GM18507 (cell line): ENCODE data around the gene MYZAP.
A peak's percentile ranks its signal among the peaks of the same experiment; 100 is the strongest.

Source experiments
- DNase-seq: peaks from one replicate; pipeline ENCODE4 v3.0.0; 2011; ENCODE audit warnings: low read depth; ENCODE audit not compliant: insufficient read length; ENCODE audit errors: extremely low spot score
- FAIRE-seq: peaks from 2 replicates; lab custom pipeline; 2011; peaks lifted over from hg19 to GRCh38; lab: Jason Lieb, UNC

Gene MYZAP, protein sequence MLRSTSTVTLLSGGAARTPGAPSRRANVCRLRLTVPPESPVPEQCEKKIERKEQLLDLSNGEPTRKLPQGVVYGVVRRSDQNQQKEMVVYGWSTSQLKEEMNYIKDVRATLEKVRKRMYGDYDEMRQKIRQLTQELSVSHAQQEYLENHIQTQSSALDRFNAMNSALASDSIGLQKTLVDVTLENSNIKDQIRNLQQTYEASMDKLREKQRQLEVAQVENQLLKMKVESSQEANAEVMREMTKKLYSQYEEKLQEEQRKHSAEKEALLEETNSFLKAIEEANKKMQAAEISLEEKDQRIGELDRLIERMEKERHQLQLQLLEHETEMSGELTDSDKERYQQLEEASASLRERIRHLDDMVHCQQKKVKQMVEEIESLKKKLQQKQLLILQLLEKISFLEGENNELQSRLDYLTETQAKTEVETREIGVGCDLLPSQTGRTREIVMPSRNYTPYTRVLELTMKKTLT

DNA sequence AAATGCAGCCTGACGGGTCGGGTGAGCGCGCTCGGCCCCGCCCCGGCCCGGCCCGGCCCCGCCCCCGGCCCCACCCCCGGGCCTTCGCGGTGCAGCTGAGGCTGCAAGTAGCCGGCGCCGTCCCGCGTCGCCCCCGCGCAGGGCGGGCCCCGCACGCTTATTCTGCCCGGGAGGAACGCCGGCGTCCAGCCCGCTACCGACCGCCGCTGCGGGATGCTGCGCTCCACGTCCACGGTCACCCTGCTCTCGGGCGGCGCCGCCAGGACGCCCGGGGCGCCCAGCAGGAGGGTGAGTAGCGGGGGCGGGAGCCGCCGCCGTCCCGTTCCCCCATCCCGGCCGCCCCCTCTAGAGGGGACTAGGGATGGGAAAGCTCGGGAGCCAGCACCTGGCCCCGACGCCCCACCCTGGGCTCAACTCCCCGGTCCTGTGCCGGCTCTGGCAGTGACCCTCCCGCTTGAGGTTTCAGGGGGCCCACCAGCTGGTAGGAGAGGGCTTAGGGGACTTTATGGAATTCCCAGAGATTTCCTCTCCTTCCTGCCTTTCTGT lies at the start of gene MYZAP:
Gene MYZAP, plus strand, starts transcription at position 83 of the 546 bp plus-strand sequence. Its CDS starts 131 bp downstream, at position 214.
- FAIRE-seq (no peak), DNase-seq (no peak)

DNA sequence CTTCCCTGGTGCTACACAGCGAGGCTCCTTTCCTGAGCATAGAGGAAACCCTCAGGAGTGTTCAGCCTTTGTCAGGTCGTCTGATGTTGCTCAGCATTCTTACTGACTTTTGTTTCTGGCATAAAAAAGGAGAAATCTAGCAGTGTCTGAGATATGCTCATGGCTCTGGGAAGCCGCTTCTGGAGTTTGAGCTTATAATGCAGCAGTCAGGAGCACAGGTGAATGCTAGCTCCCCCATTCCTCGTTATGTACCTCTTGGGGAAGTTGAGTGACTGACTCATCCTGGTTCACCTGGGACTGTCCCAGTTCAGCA lies 49.2 kb upstream of the MYZAP start:
- DNase-seq = no peak
- no peak for FAIRE-seq

DNA sequence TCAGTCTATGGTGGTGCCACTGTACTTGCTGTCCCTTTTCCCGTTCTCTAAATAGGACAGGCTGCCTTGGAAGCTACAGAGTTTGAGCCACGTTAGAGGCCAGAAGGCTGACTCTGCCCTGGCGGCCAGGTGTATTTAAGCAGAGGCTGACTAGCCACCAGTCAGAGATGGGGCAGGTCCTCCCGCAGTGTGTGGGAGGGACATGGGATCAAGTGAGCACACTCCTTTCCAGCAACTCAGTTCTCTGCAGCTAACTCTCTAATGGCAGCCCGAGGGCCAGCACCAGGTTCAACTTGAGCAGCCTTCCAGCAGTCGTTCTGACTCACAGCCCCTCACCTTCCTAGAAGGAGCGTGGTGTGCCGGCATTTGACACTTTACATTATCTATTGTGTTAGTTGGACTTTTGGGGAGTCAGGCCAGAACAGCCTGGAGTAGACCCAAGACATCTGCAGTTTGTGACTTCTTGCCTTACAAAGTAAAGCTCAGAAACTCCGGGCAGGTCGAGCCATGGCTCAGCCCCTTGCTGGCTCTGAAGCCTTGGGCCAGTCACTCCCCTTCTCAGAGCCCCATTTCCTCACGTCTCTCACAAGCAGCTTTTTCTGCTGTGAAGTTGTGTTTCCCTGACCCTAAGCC lies 46.7 kb upstream of the MYZAP start:
- DNase-seq = no peak
- FAIRE-seq = no peak

DNA sequence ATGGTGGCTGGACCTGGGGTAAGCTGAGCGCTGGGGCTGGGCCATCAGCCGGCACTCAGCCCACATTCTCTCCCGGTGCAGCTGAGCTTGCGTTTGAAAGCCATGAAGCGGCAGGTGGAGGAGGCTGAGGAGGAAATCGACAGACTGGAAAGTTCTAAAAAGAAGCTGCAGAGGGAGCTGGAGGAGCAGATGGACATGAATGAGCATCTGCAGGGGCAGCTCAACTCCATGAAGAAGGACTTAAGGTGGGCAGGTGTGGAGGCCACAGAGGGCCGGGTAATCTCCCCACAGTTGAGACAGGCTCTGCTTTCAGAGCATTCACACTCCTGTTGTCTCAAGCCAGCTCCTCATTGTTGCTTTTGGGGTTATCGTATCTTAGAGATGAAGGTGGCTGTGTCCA lies 45.7 kb upstream of the MYZAP start:
- FAIRE-seq (no peak), DNase-seq (no peak)

DNA sequence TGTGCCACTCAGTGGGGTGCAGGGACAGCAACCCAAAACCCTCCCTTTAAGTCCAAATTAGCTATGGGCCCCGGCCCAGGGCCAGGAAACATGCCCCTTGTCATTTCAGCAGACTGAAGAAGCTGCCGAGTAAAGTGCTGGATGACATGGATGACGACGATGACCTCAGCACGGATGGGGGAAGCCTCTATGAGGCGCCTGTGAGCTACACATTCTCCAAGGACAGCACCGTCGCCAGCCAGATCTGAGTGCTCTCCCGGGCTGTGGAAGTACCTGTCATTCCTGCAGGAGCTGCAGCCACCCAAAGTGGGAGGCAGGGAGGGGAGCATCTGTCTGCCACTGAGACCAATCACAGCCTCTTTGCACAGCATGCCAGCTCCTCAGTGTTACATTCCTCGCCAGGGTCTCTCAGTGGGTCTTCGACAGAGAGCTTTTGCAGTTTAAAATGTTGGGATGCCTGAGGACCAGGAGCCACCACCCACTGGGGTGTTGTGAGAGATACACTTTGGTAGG lies 44.4 kb upstream of the MYZAP start:
- DNase-seq = no peak
- FAIRE-seq = no peak

DNA sequence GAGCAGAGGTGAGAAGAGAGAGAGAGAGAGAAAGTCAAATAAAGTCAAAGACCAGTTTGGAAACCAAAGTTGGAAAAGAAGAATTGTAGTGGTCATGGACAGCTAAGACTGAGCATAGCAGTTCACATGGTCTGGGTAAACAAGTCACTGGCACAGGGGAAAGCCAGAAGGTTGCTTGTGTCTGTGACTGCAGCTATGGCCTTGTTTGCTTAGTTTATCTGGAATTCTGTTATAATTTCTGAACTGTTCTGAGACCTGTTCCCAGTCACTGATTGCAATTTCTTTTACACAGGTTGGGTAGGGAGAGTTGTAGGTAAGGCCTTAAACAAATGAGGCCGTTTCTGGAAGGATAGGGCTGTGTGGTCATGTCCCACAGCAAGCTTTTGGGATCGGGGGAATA lies 43.4 kb upstream of the MYZAP start:
- DNase-seq = no peak
- no peak for FAIRE-seq

DNA sequence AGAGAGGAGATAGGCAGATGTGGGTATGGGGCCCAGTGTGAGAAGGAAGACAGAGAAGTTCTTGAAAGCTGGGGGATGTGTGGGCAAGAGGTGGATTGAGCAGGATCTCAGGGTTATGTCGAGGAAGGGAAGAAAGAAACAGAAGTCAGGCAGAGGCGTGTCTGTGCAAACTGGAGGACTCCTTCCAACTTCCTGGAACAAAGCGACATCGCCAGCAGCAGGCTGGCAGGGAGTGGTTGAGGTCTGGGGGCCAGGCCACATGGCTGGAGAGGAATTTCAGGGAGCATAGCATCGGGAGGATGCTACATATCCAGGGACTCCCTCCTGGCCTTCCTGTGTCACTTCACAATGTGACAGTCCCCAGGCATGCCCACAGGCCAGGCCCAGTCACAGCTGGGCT lies 42.9 kb upstream of the MYZAP start:
- DNase-seq (no peak), FAIRE-seq (no peak)

DNA sequence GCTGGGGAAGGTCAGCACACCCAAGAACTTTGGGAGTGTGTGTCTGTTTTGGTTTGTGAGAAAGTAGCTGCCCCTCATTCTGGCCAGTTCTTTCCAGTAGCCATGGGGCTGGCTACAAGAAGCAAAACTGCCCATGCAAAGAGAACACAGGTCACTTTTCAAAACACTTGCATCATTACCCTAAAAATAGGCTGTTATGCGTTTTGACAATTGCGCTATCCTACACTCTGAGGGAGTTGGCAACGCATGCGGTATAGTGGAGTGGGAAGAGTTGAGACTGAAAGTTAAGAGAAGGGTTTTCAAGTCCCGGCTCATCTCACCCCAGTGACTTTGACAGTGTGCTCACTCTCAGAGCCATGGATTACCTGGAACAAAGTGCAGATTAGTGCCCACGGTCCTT lies 41.8 kb upstream of the MYZAP start:
- FAIRE-seq (no peak), DNase-seq (no peak)

DNA sequence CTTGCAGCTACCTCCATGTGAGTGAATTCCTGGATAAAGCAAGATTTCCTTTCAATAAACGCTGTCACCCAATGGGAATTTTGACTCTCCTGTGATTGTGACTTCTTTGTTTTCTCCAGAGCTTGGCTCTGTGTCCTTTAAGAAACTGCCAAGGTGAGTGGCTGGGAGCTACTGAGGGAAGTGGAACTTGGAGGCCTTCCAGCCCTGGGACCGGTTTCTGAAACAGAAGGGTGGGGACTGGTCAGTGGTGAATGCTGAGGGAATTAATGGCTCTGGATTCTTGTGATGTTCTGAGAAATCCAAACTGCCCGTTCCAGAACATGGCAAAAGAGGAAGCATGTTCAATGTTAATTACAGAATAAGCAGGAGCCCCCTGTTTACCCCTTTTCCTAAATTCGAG lies 41.1 kb upstream of the MYZAP start:
- no peak for FAIRE-seq
- no peak for DNase-seq

DNA sequence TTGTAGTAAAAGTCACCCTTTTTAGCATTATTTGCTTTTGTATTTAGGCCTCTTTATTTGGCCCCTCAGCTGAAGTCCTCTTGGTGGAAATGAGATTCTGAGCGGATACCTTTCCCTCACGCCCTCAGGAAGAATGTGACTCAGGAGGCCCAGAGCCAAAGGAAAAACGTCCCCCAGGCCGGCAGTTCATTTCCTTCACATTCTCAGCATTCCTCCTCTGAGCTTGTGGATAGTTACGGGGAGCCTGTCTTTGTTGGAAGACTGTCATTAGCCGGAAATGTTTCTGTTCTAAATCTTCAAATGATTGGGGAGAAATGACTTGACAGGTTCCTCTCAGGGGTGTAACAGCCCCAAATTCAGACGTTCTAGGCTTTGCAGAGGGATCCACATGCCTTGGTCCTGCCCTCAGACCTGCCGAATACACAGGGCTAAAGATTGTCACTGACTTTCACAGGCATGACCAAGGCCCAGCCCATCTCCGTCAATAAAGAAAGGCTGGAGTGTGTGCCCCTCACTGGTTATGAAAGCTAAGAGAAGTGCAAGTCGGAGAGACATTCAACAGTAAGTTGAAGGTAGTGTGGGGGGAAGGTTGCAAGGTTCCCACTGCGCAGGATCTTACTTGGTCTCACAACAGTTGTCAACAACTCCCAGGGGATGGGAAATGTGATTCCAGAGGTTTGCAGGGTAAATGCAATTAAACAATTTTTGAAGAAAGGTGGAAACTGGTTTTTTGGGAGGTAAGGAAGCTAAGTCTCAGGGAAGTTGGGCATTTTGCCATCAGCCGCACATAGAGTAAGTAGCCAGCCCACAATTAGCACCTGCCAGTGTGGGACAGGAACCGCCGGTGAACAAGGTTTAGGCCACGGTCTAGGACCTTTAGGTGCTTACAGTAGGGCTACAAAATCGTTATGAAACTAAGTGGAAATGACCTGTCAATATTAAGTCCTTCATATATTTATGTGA lies 39.7 kb upstream of the MYZAP start:
- FAIRE-seq (no peak), DNase-seq (no peak)

DNA sequence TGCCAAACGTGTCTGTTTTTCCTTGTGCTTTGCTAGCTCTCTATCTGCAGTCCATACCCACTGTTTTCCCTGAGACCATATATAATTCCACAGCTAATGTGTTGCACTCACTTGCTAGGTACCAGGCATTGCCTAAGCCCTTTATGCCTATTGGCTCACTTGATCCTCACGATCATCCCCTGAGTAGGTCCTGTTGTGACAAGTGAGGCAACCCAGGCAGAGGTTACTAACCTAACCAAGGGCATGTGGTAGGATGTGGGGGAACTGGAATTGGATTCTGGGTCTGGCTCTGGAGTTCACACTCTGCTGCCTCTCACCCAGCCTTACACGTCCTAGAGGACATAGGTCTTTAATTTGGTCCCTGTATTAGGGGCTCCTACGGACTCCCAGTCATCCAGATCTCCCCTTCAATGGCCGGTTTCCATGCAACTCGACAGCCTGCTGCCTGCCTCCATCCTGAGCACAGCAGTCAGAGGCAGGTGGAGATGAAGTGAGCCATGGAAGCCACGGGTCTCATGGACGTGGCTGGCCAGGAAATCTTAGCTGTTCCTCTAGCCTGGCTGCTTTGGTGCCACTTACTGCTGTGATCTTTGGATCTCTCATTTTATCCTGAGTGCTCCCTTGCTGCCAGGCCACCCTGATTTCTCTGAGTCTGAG lies 38.9 kb upstream of the MYZAP start:
- FAIRE-seq = no peak
- no peak for DNase-seq

DNA sequence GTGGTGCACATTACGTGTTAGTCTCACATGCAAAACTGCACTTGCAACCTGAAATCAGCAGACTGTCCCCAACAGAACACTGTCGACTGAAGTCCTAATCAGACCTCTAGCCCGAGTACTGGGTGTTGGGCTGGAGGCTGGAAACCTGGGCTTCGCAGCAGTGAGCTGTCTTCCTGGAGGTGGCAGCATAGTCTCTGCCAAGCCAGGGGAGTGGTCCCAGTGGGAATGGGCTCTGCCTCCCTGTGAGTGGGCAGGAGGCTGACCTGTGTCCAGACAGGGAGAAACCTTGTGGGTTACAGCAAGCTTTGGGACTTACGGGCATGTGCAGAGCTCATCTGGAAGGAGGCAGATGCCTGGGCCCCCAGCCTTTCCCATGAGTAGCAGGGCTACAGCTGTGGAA lies 38.2 kb upstream of the MYZAP start:
- DNase-seq (no peak), FAIRE-seq (no peak)

DNA sequence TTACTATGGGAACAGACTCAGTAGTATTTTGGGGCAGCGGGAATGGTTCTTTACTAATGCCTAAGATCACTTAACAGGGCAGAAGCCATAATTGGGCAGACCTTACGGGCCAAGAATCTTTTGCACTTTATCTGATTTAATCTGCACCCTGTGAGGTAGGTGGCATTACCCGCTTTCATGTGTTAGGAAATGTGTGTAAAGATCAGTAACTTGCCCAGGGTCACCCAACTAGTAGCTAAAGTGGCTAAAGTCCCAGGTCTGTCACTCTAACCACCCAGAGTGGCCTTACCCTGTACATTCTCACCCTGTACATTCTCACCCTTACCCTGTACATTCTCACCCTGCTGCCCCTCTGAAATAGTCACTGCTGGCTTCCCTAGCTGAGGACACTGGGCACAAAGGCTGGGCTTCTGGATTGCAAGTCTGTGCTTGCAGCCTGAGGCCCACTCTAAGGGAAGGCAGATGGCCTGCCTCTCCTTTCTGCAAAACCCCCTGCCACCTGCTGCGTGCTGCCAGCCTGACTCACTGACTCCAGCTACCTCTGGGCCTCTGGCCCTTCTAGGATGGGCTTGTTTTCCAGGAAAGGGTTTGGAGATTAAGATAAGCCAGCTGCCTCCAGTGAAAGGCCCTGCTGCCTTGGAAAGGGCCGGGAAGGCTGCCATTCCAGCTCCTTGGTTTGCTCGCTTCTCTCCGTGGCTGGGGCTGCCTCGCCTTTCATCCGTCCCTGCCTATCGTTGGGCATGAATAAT lies 37.5 kb upstream of the MYZAP start:
- DNase-seq (no peak), FAIRE-seq (no peak)

DNA sequence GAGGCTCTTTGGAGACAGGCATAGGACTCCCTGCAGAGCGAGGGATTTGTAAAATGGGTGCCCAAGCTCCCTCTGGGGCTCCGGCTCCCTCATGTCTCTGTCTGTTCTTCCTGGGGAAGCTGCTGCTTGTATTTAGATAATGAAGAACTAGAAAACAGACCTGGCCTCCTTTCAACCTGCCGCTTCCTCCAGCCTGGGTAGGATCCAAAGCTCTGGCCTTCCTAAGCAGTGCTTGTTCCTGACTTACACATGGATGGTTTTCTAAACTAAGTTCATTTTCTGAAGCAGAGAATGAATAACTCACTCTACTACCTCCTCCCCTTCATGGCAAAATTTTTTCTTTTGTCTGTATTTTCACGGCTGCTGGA lies 36.9 kb upstream of the MYZAP start:
- DNase-seq (no peak), FAIRE-seq (no peak)

DNA sequence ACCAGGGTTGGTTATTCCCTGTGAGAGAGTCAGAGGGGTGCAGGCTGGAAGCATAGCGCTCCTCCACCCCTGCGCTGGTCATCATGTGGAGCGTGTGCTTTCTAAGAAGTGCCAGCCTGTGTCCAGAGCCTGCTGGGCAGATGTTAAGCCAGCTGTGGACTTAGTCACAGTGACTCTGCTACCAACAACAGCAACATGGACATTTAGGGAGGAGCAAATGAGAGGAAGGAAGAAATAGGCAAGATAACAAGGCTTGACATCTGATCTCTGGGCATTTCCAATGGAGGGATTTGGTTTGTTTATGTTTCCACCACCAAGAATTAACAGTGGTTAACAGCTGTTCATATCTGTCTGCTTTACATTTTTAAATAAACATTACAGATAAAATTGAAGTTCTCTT lies 36.4 kb upstream of the MYZAP start:
- DNase-seq (no peak), FAIRE-seq (no peak)

DNA sequence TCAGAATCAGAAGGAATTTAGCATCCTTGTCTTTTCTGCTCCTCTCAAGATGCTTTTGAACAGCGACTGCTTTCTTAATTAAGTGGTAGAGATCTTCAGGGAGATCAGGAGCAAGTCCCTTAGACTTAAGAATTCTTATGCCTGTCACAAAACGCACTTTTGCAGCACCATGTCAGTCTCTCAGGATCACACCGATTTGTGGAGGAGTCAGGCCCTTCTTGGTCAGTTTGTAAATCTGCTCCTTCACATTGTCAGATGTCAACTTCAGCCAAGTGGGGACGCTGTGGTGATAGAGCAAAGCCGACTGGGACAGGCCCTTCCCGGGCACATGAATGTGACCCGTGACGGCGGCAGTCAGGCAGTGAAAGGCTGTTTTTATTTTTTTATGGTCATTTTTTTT lies 35.7 kb upstream of the MYZAP start:
- no peak for FAIRE-seq
- no peak for DNase-seq

DNA sequence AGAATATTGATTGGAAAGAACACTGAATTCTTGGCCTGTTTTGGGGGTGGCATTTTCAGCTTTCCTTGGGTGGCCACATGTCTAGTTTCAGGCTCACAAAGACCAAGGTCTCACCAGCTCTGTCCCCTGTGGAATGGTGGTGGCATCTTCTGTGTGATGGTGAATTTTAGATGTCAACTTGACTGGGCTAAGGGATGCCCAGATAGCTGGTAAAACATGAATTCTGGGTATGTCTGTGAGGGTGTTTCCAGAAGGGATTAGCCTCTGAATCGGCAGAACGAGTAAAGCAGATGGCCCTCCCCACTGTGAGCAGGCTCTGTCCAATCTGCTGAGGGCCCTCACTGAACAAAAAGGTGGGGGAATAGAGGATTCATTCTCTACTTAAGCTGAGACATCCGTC lies 34.4 kb upstream of the MYZAP start:
- DNase-seq (no peak), FAIRE-seq (no peak)

DNA sequence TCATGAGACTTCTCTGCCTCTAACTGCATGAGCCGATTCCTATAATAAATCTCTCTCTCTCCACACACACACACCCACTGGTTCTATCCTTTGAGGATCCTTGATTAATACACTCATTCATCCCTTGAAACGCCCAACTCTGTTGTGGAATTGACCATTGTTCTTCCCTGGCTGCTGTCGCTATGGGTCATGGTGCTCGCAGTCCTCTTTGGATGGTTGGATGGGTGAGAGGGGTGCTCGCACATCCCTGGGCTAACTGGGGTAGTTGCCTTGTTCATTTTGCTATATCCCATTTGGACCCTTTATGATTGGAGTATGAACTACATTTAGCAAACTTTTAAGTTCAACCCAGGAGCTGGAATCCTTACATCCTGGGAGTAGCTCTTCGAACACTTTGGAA lies 33.9 kb upstream of the MYZAP start:
- DNase-seq (no peak), FAIRE-seq (no peak)

DNA sequence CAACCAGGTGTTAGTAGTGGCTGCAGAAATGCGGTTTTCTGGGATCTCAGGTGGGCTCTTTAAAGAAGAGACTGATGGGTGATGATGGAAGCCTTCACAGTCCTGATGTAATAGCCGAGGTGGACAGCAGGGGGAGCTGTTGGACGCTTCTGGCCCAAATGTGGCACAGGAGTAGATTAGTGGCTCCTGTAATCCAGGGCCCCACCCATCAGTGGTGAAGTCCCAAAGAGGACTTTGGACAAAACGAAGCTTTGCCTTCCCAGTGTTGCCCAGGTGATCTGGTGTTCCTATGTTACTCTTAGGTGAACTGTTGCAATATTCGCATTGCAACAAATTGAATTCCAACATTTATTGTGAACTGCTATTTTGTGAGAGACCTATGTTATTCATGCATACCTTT lies 31.8 kb upstream of the MYZAP start:
- FAIRE-seq = peak; percentile 89
- DNase-seq = peak; percentile 17
